Effector CD8-positive, alpha-beta T cell (primary cell): ENCODE results near the gene BST2.
"Not testable (repeated sequence)": the region's sequence is repeated elsewhere in the genome, so short reads cannot be mapped to it uniquely, and the experiment has no call there.

Source experiments
- DNase-seq: peaks from one replicate; lab custom pipeline; 2025; lab: John Stamatoyannopoulos, UW

BST2 gene

GRCh38 chr19:17389957-17390664, 15.3 kb downstream of the BST2 start:
- DNase-seq = no peak

GRCh38 chr19:17389288-17389687, 16.1 kb downstream of the BST2 start:
- DNase-seq = no peak

- DNase-seq = peak; percentile 43
Observed at GRCh38 chr19:17385878-17386611, 19.4 kb downstream of the BST2 start.

DNA sequence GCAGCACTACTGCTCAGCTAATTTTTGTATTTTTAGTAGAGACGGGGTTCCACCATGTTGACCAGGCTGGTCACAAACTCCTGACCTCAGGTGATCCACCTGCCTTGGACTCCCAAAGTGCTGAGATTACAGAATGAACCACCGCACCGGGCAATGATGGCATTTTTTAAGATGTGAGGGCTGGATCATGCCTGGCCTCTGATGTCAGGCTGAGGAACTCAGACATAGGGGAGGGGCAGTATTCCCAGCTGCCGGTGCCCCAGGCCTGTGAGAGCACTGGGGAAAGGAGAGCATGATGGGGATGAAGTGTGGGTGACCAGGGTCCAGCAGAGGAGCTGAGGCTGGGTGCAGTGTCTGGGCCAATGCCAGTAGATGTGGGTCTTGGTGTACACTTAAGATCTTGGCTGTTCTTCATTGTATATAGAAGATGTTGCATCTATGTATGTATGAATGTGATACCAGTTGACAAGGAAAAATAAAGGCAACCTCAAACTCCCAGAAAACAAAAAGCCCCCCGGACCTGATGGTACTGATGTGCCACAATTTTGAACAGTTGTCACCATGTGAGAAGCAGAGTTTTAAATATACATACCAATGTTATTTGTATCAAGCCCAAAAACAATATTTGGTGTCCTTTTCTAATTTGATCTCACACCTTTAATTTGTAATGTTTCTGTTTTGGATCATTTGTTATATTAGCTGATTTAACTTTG, 24.8 kb downstream of the BST2 start:
- no peak for DNase-seq

DNA sequence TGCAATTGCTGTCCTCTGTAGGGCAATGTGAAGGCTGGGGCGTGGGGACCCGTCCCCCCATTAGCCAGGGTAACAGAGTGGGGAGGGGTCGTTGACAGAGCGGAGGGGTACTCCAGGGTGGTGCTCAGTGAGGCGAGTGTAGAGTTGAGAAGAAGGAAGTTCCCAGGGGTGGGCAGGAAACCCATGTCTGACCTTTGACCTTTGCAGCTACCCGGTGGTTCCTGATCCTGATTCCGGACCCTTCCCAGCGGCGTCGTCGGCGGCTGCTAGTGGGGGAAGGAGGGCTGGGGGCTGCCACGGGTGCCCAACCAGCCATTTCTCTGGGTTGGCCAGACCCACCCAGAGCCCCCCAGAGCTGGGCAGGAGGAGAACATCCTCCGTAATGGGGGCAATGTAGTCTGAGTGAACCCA, 26.2 kb downstream of the BST2 start:
- DNase-seq = no peak

DNA sequence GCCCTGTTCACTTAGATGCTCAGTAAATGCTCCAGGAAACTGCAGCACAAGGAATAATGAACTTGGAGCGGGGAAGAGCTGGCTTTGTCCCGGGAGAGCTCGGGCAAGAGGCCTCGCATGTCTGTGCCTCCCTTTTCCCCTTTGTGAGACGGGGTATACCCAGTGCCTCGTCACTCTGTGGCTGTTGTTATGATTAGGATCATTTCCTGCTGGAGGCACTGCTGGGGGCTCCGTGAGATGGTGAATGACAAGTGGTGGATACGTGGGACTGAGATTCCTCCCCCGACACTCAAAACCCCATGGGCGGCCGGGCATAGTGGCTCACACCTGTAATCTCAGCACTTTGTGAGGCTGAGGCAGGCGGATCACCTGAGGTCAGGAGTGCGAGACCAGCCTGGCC, 27.2 kb downstream of the BST2 start:
- no peak for DNase-seq

- DNase-seq = no peak
Observed at GRCh38 chr19:17376935-17377600, 28.4 kb downstream of the BST2 start, which contains the start of gene PLVAP. Gene PLVAP, minus strand, starts transcription at chr19:17377342. Its CDS starts 54 bp downstream, at chr19:17377288.

GRCh38 chr19:17370026-17370587, 35.3 kb downstream of the BST2 start:
- DNase-seq = no peak

GRCh38 chr19:17365361-17365760, 40.1 kb downstream of the BST2 start:
- no peak for DNase-seq

GRCh38 chr19:17363852-17364605, 41.4 kb downstream of the BST2 start:
- not testable (repeated sequence) for DNase-seq

GRCh38 chr19:17359905-17360800, 45.3 kb downstream of the BST2 start:
- DNase-seq = no peak

DNA sequence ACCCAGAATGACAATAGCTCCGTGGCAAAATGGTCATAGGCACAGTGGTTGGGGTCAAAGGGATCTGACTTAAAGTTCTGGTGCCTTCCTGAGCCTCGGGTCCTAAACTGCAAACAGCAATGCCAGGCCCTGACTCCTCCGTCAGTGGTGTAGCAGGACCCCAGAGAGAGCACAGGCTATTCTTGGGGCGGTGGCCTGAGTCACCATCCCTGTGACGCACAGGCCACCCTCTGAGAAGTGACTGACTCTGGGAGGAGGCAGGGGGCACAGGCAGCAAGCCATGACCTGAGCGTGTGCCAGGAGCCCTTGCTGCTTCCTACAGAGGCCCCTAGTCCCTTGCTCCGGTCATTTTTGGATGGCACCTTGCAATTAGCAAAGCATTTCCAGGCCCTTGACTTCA, 47.0 kb downstream of the BST2 start:
- no peak for DNase-seq

DNA sequence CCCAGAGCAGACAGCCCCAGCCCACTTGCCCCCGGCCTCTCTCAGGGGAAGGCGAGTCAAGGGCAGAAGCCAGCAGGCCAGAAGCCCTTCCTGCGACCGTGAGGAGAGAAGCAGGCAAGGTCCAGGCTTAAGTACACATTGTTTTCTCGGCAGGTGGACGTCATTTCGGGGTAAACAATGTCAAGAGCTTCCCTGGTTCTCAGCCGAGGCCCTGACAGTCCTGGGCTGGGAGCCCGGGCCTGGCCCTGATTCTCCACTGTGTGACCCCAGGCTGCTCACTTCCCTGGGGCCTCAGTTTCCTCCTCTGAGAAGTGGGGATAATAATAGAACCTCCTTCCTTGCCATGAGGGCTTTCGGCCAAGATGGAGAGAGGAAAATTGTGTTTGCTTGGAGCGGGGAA, 47.7 kb downstream of the BST2 start:
- no peak for DNase-seq

GRCh38 chr19:17357078-17357666, 48.3 kb downstream of the BST2 start:
- no peak for DNase-seq

DNA sequence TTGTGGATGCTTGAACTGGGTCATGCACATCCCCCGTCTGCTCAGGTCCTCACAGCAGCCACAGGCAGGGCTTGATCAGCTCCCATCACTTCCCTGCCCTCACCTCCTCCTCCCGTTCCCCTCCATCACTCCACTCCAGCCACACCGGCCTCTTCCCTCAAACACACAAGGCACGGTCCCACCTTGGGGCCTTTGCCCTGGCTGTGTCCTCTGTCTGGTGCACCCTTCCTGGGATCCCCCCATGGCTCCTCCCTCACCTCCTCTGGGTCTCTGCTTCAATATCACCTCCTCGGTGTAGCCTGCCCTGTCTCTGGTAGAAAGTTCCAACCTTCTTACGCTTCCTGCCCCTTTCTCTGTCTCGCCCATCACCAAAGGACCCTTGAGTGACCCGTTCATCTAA, 52.0 kb downstream of the BST2 start:
- no peak for DNase-seq
